ENCODE results near the gene AQR. TPM values are rescaled to one million over a fixed set of nuclear protein-coding genes. Genes with fewer than 3 reads are reported as not detected.
"Not testable (repeated sequence)": the region's sequence is repeated elsewhere in the genome, so short reads cannot be mapped to it uniquely, and the experiment has no call there.

AQR gene
- polyA plus RNA-seq, 1 donor, result 16.9 TPM

- DNase-seq (ENCODE audit: low read depth), result no peak
Observed at GRCh38 chr15:34813446-34814190, 155.9 kb downstream of the AQR start.

GRCh38 chr15:34812868-34813365 is 156.6 kb downstream of the AQR start:
- not testable (repeated sequence) for DNase-seq (ENCODE audit: low read depth)

- DNase-seq (ENCODE audit: low read depth), result no peak
Observed at GRCh38 chr15:34812369-34812768, 157.2 kb downstream of the AQR start.

GRCh38 chr15:34810443-34811129 is 159.0 kb downstream of the AQR start:
- no peak for DNase-seq (ENCODE audit: low read depth)

- no peak for DNase-seq (ENCODE audit: low read depth)
Observed at GRCh38 chr15:34809186-34809585, 160.4 kb downstream of the AQR start.

- DNase-seq (ENCODE audit: low read depth), result no peak
Observed at GRCh38 chr15:34808016-34808415, 161.5 kb downstream of the AQR start.

- DNase-seq (ENCODE audit: low read depth), result not testable (repeated sequence)
Observed at GRCh38 chr15:34807241-34807640, 162.3 kb downstream of the AQR start.

- no peak for DNase-seq (ENCODE audit: low read depth)
Observed at GRCh38 chr15:34804776-34805175, 164.8 kb downstream of the AQR start.

- DNase-seq (ENCODE audit: low read depth), result no peak
Observed at GRCh38 chr15:34804113-34804512, 165.4 kb downstream of the AQR start.

- no peak for DNase-seq (ENCODE audit: low read depth)
Observed at GRCh38 chr15:34802803-34803750, 166.5 kb downstream of the AQR start.

GRCh38 chr15:34802371-34802770 is 167.2 kb downstream of the AQR start:
- no peak for DNase-seq (ENCODE audit: low read depth)

Other genes starting within 250 kb of the AQR start
- gene GJD2, start 214.7 kb downstream of the AQR start, polyA plus RNA-seq (ENCODE audit: insufficient read length), result 7.0 TPM
- 9,469 TPM for gene ACTC1, start 174.2 kb downstream of the AQR start, polyA plus RNA-seq (ENCODE audit: insufficient read length)
- gene ZNF770, start 18.5 kb upstream of the AQR start, polyA plus RNA-seq (ENCODE audit: insufficient read length), result 22.6 TPM
- 0.33 TPM for gene NANOGP8, start 115.6 kb upstream of the AQR start, polyA plus RNA-seq (ENCODE audit: insufficient read length)